OCI-LY7 (cell line): ENCODE data around the gene CACNA2D2.

Experiments
- EZH2phosphoT487 ChIP-seq: fragments of 200-600 bp; sonication (generic); IDR thresholded peaks from 2 replicates; pipeline ENCODE4 v1.6.1; 2018; ENCODE audit warnings: low read depth, borderline replicate concordance, mild to moderate bottlenecking, mixed run types, antibody characterized with exemption, low read length, moderate library complexity, mixed read lengths
- TF ChIP-seq, protein P1 (sequence below): fragments of 200-600 bp; sonication (generic); conservative IDR thresholded peaks from 2 replicates; pipeline ENCODE4 v1.5.1; 2014; ENCODE audit warnings: mild to moderate bottlenecking, antibody characterized with exemption, low read length, moderate library complexity, mixed read lengths

DNA sequence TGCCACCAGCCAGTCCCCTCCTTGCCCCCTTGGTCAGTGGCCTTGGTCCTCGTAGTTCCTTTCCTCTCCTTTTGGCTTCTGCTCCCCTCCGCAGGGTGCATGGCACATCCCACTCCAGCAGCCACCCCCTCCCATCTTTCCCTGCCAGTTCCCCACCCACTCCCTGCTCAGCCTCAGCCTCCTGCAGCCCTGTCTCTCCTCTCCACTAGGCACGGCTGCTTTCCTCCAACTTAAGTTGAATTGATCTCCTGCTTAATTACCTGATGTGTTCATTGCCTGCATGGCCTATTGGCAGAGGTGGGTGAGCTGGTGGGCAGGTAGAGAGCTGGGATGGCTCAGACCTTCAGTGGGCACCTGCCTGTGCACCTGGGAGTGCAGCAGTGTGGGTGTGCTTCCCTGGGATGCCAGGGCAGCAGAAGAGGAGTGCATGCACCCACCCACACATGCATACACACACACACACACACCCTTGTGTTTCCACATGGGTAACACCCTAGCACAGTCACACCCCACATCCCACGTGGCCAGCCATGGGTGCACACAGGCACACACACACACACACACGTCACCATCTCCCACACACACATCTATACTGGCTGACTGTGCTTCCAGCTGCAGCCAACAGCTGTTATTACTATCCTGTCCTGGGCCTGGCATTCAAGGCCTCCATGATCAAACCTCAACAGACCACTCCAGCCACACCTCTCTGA lies 33.2 kb upstream of the CACNA2D2 start:
- TF ChIP-seq, protein P1, sequence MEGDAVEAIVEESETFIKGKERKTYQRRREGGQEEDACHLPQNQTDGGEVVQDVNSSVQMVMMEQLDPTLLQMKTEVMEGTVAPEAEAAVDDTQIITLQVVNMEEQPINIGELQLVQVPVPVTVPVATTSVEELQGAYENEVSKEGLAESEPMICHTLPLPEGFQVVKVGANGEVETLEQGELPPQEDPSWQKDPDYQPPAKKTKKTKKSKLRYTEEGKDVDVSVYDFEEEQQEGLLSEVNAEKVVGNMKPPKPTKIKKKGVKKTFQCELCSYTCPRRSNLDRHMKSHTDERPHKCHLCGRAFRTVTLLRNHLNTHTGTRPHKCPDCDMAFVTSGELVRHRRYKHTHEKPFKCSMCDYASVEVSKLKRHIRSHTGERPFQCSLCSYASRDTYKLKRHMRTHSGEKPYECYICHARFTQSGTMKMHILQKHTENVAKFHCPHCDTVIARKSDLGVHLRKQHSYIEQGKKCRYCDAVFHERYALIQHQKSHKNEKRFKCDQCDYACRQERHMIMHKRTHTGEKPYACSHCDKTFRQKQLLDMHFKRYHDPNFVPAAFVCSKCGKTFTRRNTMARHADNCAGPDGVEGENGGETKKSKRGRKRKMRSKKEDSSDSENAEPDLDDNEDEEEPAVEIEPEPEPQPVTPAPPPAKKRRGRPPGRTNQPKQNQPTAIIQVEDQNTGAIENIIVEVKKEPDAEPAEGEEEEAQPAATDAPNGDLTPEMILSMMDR, result no peak
- TF ChIP-seq EZH2phosphoT487, result no peak
